NCI-H226 (cell line): Measurements from ENCODE around the gene GALNT6.

Experiments
- DNase-seq: peaks from one replicate; pipeline ENCODE4 v3.0.0-alpha.2; 2015

Gene GALNT6

DNA sequence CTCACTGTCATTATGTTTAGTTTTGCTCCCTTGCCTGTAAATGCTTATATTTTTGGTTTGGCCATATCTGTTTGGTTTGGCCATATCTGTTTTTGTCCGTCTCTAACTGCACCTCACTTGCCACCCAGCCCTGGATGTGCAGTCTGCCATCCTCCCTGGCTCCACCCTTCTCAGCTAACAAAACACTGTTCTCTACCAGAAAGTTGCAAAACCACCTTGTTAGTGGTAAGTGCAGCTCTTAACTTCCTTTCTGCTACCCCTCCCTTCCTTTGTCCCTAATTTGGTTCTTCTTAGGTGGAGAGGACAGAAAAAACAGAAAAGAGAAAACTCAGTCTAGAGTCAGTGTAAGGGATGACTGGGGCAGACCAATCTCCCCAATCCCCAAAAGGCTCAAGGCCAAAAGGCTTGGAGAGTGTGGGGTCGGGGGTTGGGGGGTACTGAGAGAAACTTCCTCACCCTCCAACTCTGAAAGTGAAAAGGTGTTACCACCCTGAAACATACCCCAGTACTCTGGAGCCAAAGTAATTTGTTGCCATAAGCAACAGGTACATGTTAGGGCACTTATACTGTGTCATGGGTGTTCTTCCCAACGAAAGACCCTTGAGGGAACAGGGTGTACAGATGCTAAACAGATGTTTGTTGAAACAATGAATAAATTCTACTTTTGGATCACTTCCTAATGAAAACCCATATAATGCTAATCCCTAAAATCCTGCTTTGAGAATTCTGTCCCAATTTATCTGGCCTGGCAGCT lies 72.2 kb downstream of the GALNT6 start:
- DNase-seq = no peak

DNA sequence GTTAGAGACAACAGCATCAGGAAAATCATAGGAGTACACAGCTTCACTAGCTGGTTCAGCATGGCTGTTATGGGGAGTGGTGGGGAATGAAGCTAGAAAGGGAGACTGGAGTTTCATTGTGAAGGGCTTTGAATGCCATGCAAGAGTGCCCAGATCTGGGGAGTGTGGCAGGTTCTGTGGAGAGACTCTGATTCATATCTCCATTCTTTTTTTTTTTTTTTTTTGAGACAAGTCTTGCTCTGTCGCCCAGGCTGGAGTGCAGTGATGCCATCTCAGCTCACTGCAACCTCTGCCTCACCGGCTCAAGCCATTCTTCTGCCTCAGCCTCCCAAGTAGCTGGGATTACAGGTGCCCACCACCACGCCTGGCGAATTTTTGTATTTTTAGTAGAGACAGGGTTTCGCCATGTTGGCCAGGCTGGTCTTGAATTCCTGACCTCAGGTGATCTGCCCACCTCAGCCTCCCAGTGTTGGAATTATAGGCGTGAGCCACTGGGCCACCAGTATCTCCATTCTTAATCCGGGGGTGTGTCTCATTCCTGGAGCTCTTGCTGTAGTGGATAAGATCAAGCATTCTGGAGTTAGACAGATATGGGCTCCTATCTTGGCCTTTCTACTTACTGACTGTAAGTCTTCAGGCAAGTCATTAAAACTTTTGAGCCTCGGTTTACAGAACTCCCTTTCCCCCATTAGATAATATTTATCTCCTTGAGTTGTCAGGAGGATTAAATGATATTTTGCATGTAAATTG lies 73.0 kb downstream of the GALNT6 start:
- DNase-seq = peak; percentile 41

DNA sequence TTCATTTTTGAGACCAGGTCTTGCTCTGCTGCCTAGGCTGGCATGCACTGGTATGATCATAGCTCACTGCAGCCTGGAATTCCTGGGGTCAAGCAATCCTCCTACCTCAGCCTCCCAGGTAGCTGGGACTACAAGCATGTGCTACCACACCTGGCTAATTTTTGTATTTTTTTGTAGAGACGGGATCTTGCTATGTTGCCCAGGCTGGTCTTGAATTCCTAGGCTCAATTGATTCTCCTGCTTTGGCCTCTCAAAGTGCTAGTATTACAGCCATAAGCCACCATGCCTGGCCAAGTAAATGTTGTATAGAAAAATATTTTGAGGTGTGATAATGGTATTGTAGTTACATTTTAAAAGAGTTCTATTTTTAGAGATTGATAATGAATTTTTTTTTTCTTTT lies 79.8 kb downstream of the GALNT6 start:
- DNase-seq = no peak

DNA sequence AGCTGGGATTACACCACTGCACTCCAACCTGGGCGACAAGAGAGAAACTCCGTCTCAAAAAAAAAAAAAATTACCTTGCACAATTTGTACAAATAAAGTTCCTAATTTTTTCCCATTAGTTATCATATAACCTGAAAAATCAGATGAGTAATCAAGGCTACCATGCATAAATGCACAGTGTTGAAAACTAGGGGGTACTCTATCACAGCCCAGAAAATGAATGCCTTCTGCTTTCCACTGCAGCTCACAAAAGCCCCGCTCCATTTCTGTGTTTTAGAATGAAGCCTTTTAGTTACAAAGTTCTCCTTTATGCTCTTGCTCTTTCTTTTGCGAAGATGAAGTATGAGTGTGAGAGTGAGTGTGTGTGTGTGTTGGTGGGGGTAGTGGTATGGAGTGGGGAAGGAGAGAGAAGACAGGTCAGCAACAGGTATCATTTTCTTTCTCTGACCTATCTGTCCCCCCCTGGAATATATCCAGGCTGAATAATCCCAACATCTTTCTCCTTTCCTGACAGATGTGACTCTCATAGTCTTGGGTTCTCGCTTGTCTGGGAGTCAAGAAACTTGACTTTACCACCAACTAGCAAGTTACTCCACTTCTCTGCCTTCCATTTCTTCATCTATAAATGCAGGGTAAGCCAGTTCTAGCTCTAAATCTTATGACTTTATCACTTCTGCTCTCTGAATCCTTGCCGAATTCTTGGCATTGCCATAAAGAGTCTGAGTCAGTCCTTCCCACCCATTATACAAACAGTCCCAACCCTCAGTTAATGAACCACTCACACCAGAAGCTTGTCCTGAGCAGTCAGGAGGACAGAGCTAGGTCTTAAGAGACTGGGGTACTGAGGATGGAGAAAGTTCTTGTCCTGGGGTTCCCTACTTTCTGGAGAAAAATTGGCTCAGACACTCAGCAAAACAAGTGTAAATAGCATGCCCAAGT lies 83.3 kb downstream of the GALNT6 start:
- DNase-seq = peak; percentile 75

DNA sequence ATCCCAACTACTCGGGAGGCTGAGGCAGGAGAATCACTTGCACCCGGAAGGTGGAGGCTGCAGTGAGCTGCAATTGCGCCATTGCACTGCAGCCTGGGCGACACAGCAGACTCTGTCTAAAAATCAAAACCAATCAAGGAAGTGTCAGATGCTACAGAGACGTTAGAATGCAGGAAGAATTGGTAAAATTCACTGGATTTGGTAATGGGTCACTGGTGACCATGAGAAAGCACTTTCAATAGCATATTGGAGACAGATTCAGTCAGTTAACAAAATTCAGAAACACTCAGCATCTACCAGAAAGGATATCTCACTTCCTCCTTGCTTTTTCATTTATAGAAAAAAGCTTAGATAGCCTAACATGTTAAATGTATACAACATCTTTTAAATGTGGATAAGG lies 84.7 kb downstream of the GALNT6 start:
- DNase-seq = no peak
